ENCODE data around the gene TBX1.

The TBX1 gene

GRCh38 chr22:19731361-19732135, 29.0 kb upstream of the TBX1 start:
- 73 to 89% methylated on average over 4 to 9 of the region's 21 CpGs for WGBS, 2 experiments (ENCODE audit: insufficient coverage in 2 of 2)
- H3K27ac ChIP-seq (ENCODE audit: low read depth, low read length, severe bottlenecking) = no peak overlapping the region
- H3K4me3 ChIP-seq (ENCODE audit: extremely low read depth, insufficient read depth, low read length, poor library complexity, severe bottlenecking) = no peak overlapping the region
- H3K9me3 ChIP-seq (ENCODE audit: control insufficient read depth, low read length) = no peaks in the 10 kb centered on the region
- H3K4me1 ChIP-seq (ENCODE audit: control insufficient read depth, insufficient read depth, low read length, poor library complexity, severe bottlenecking) = no peaks in the 10 kb centered on the region
- H3K36me3 ChIP-seq (ENCODE audit: control insufficient read depth, insufficient read depth, low read length) = no peaks in the 10 kb centered on the region

GRCh38 chr22:19732403-19733113, 28.0 kb upstream of the TBX1 start:
- H3K9me3 ChIP-seq (ENCODE audit: control insufficient read depth, low read length) = no peaks in the 10 kb centered on the region
- H3K27ac ChIP-seq (ENCODE audit: low read depth, low read length, severe bottlenecking) = no peak overlapping the region
- H3K4me3 ChIP-seq (ENCODE audit: extremely low read depth, insufficient read depth, low read length, poor library complexity, severe bottlenecking) = no peak overlapping the region
- no peaks in the 10 kb centered on the region for H3K36me3 ChIP-seq (ENCODE audit: control insufficient read depth, insufficient read depth, low read length)
- 93 to 96% methylated on average over 8 of the region's 10 CpGs for WGBS, 2 experiments (ENCODE audit: insufficient coverage in 2 of 2)
- no peaks in the 10 kb centered on the region for H3K4me1 ChIP-seq (ENCODE audit: control insufficient read depth, insufficient read depth, low read length, poor library complexity, severe bottlenecking)

- H3K27ac ChIP-seq (ENCODE audit: low read depth, low read length, severe bottlenecking) = no peak overlapping the region
- peaks cover 6% of the 10 kb centered on the region for H3K4me1 ChIP-seq (ENCODE audit: control insufficient read depth, insufficient read depth, low read length, poor library complexity, severe bottlenecking)
- H3K4me3 ChIP-seq (ENCODE audit: extremely low read depth, insufficient read depth, low read length, poor library complexity, severe bottlenecking) = no peak overlapping the region
- no peaks in the 10 kb centered on the region for H3K36me3 ChIP-seq (ENCODE audit: control insufficient read depth, insufficient read depth, low read length)
- WGBS, 2 experiments (ENCODE audit: insufficient coverage in 2 of 2) = 88 to 90% methylated on average over 3 to 5 of the region's 5 CpGs
- no peaks in the 10 kb centered on the region for H3K9me3 ChIP-seq (ENCODE audit: control insufficient read depth, low read length)
Observed at GRCh38 chr22:19733755-19734154, 26.8 kb upstream of the TBX1 start.

GRCh38 chr22:19734163-19734562, 26.4 kb upstream of the TBX1 start:
- H3K4me3 ChIP-seq (ENCODE audit: extremely low read depth, insufficient read depth, low read length, poor library complexity, severe bottlenecking) = no peak overlapping the region
- peaks cover 9% of the 10 kb centered on the region for H3K4me1 ChIP-seq (ENCODE audit: control insufficient read depth, insufficient read depth, low read length, poor library complexity, severe bottlenecking)
- no peaks in the 10 kb centered on the region for H3K36me3 ChIP-seq (ENCODE audit: control insufficient read depth, insufficient read depth, low read length)
- H3K9me3 ChIP-seq (ENCODE audit: control insufficient read depth, low read length) = no peaks in the 10 kb centered on the region
- WGBS, 2 experiments (ENCODE audit: insufficient coverage in 2 of 2) = 89 to 90% methylated on average over 3 of the region's 7 CpGs
- H3K27ac ChIP-seq (ENCODE audit: low read depth, low read length, severe bottlenecking) = no peak overlapping the region

GRCh38 chr22:19734837-19735382, 25.7 kb upstream of the TBX1 start:
- Histone ChIP-seq H3K36me3 (ENCODE audit: control insufficient read depth, insufficient read depth, low read length) (no peaks in the 10 kb centered on the region), H3K4me3 (ENCODE audit: extremely low read depth, insufficient read depth, low read length, poor library complexity, severe bottlenecking) (no peak overlapping the region), H3K9me3 (ENCODE audit: control insufficient read depth, low read length) (no peaks in the 10 kb centered on the region), H3K4me1 (ENCODE audit: control insufficient read depth, insufficient read depth, low read length, poor library complexity, severe bottlenecking) (peaks cover 9% of the 10 kb centered on the region), H3K27ac (ENCODE audit: low read depth, low read length, severe bottlenecking) (no peak overlapping the region)
- 88% methylated on average over 4 to 5 of the region's 5 CpGs for WGBS, 2 experiments (ENCODE audit: insufficient coverage in 2 of 2)

GRCh38 chr22:19735665-19736510, 24.7 kb upstream of the TBX1 start:
- Histone ChIP-seq H3K9me3 (ENCODE audit: control insufficient read depth, low read length) (no peaks in the 10 kb centered on the region), H3K4me1 (ENCODE audit: control insufficient read depth, insufficient read depth, low read length, poor library complexity, severe bottlenecking) (peaks cover 9% of the 10 kb centered on the region), H3K36me3 (ENCODE audit: control insufficient read depth, insufficient read depth, low read length) (no peaks in the 10 kb centered on the region), H3K27ac (ENCODE audit: low read depth, low read length, severe bottlenecking) (no peak overlapping the region), H3K4me3 (ENCODE audit: extremely low read depth, insufficient read depth, low read length, poor library complexity, severe bottlenecking) (no peak overlapping the region)
- WGBS, 2 experiments (ENCODE audit: insufficient coverage in 2 of 2) = 84 to 93% methylated on average over 17 to 19 of the region's 21 CpGs

- H3K9me3 ChIP-seq (ENCODE audit: control insufficient read depth, low read length) = no peaks in the 10 kb centered on the region
- H3K27ac ChIP-seq (ENCODE audit: low read depth, low read length, severe bottlenecking) = no peak overlapping the region
- 70 to 83% methylated on average over 11 of the region's 17 CpGs for WGBS, 2 experiments (ENCODE audit: insufficient coverage in 2 of 2)
- no peaks in the 10 kb centered on the region for H3K36me3 ChIP-seq (ENCODE audit: control insufficient read depth, insufficient read depth, low read length)
- no peak overlapping the region for H3K4me3 ChIP-seq (ENCODE audit: extremely low read depth, insufficient read depth, low read length, poor library complexity, severe bottlenecking)
- peaks cover 9% of the 10 kb centered on the region for H3K4me1 ChIP-seq (ENCODE audit: control insufficient read depth, insufficient read depth, low read length, poor library complexity, severe bottlenecking)
Observed at GRCh38 chr22:19737846-19738663, 22.5 kb upstream of the TBX1 start.

GRCh38 chr22:19738664-19739447, 21.7 kb upstream of the TBX1 start:
- Histone ChIP-seq H3K36me3 (ENCODE audit: control insufficient read depth, insufficient read depth, low read length) (no peaks in the 10 kb centered on the region), H3K4me3 (ENCODE audit: extremely low read depth, insufficient read depth, low read length, poor library complexity, severe bottlenecking) (no peak overlapping the region), H3K4me1 (ENCODE audit: control insufficient read depth, insufficient read depth, low read length, poor library complexity, severe bottlenecking) (peaks cover 9% of the 10 kb centered on the region), H3K9me3 (ENCODE audit: control insufficient read depth, low read length) (no peaks in the 10 kb centered on the region), H3K27ac (ENCODE audit: low read depth, low read length, severe bottlenecking) (no peak overlapping the region)
- 84 to 86% methylated on average over 28 to 29 of the region's 31 CpGs for WGBS, 2 experiments (ENCODE audit: insufficient coverage in 2 of 2)

GRCh38 chr22:19739448-19739895, 21.1 kb upstream of the TBX1 start:
- Histone ChIP-seq H3K9me3 (ENCODE audit: control insufficient read depth, low read length) (no peaks in the 10 kb centered on the region), H3K4me3 (ENCODE audit: extremely low read depth, insufficient read depth, low read length, poor library complexity, severe bottlenecking) (no peak overlapping the region), H3K4me1 (ENCODE audit: control insufficient read depth, insufficient read depth, low read length, poor library complexity, severe bottlenecking) (peaks cover 9% of the 10 kb centered on the region), H3K27ac (ENCODE audit: low read depth, low read length, severe bottlenecking) (no peak overlapping the region), H3K36me3 (ENCODE audit: control insufficient read depth, insufficient read depth, low read length) (no peaks in the 10 kb centered on the region)
- WGBS, 2 experiments (ENCODE audit: insufficient coverage in 2 of 2) = 83 to 87% methylated on average over 11 to 14 of the region's 16 CpGs

All from mesodermal cell (in vitro differentiated cells).